SU-DHL-6 (cell line): Measurements from ENCODE around the gene RAP1GDS1.

ENCODE experiments used
- H2AFZ ChIP-seq: fragments of 200-600 bp; sonication (generic); 2 replicates; pipeline ENCODE4 v1.6.1; 2014; ENCODE audit warnings: low read depth, mild to moderate bottlenecking, moderate library complexity, mixed read lengths, antibody characterized with exemption, low read length; ENCODE audit not compliant: severe bottlenecking
- H3F3A ChIP-seq: fragments of 200-600 bp; shearing (Covaris generic); 2 replicates; pipeline ENCODE4 v1.6.0; 2016; ENCODE audit warnings: antibody characterized with exemption, mild to moderate bottlenecking; ENCODE audit not compliant: insufficient read depth
- H3K27ac ChIP-seq: fragments of 200-600 bp; sonication (generic); 2 replicates; pipeline ENCODE4 v1.5.1; 2016; ENCODE audit warnings: low read depth, mild to moderate bottlenecking, low read length, moderate library complexity, mixed read lengths
- H3K27me3 ChIP-seq: fragments of 200-600 bp; sonication (generic), shearing (Covaris generic); 2 replicates; pipeline ENCODE4 v1.6.0; 2014; ENCODE audit warnings: mild to moderate bottlenecking, low read length
- H3K36me3 ChIP-seq: fragments of 200-600 bp; sonication (generic); 2 replicates; pipeline ENCODE4 v1.6.1; 2014; ENCODE audit warnings: mild to moderate bottlenecking, low read length, mixed read lengths
- H3K4me2 ChIP-seq: fragments of 300-600, 200-600 bp; shearing (Covaris generic), sonication (generic); 2 replicates; pipeline ENCODE4 v1.6.0; 2014; ENCODE audit warnings: low read length, low read depth, mild to moderate bottlenecking; ENCODE audit not compliant: poor library complexity, severe bottlenecking
- H3K4me3 ChIP-seq: fragments of 200-600 bp; sonication (generic); 2 replicates; pipeline ENCODE4 v1.5.1; 2014; ENCODE audit warnings: antibody characterized with exemption, low read length, mild to moderate bottlenecking, mixed read lengths; ENCODE audit not compliant: insufficient read depth, poor library complexity, severe bottlenecking
- H3K79me2 ChIP-seq: fragments of 200-600 bp; sonication (generic); 2 replicates; pipeline ENCODE4 v1.6.1; 2014; ENCODE audit warnings: mild to moderate bottlenecking, low read length, moderate library complexity; ENCODE audit not compliant: insufficient read depth
- H3K9ac ChIP-seq: fragments of 200-600 bp; sonication (generic); 2 replicates; pipeline ENCODE4 v1.7.0; 2014; ENCODE audit warnings: mild to moderate bottlenecking, low read length
- H3K9me2 ChIP-seq: fragments of 200-600 bp; sonication (generic); replicated peaks from 2 replicates; pipeline ENCODE4 v1.6.1; 2014; ENCODE audit warnings: low read length; ENCODE audit not compliant: insufficient read depth
- H3K9me3 ChIP-seq: fragments of 200-600 bp; sonication (generic); 2 replicates; pipeline ENCODE4 v1.6.1; 2014; ENCODE audit warnings: low read length, mixed read lengths; ENCODE audit not compliant: insufficient read depth
- H4K20me1 ChIP-seq: fragments of 200-600 bp; sonication (generic); 2 replicates; pipeline ENCODE4 v1.6.1; 2014; ENCODE audit warnings: low read depth, mild to moderate bottlenecking, antibody characterized with exemption, low read length, moderate library complexity, mixed read lengths
- EZH2phosphoT487 ChIP-seq: fragments of 200-600 bp; sonication (generic), shearing (Covaris generic); conservative IDR thresholded peaks from 2 replicates; pipeline ENCODE4 v1.6.1; 2018; ENCODE audit warnings: mild to moderate bottlenecking, antibody characterized with exemption, low read length, moderate library complexity, mixed read lengths
- TF ChIP-seq, protein P1 (sequence below): fragments of 200-600 bp; sonication (generic); IDR thresholded peaks from one replicate; pipeline ENCODE4 v1.5.1; 2017; ENCODE audit warnings: antibody characterized with exemption, mild to moderate bottlenecking, low read length, moderate library complexity; ENCODE audit not compliant: insufficient read depth, poor library complexity, severe bottlenecking

Gene RAP1GDS1

DNA sequence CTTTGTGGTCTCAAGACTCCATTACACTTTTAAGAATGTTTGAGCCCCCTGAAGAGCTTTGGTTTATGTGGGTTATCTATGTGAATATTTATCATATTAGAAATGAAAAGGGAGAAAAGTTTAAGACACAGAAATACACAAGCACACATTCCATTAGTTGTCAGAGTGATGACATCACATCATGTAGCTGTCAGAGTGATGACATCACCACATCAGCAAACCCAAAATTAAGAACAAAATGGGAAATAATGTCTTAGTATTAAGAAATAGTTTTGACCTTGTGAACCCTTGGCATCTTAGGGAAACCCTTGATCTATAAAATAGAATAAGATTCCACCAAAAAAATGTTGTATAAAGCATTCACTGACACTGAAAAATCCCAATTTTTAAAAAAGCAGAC lies 201.3 kb downstream of the RAP1GDS1 start:
- Histone ChIP-seq H3F3A (no peaks in the 10 kb centered on the region), H3K27ac (no peak overlapping the region), H3K36me3 (no peaks in the 10 kb centered on the region), H3K4me2 (no peak overlapping the region), H3K79me2 (no peaks in the 10 kb centered on the region), H3K9me3 (no peaks in the 10 kb centered on the region), H2AFZ (no peak overlapping the region), H3K27me3 (no peaks in the 10 kb centered on the region), H4K20me1 (no peaks in the 10 kb centered on the region), H3K9me2 (no peaks in the 10 kb centered on the region), H3K9ac (no peak overlapping the region), H3K4me3 (no peak overlapping the region)
- TF ChIP-seq EZH2phosphoT487 = no peak
- TF ChIP-seq, protein P1, sequence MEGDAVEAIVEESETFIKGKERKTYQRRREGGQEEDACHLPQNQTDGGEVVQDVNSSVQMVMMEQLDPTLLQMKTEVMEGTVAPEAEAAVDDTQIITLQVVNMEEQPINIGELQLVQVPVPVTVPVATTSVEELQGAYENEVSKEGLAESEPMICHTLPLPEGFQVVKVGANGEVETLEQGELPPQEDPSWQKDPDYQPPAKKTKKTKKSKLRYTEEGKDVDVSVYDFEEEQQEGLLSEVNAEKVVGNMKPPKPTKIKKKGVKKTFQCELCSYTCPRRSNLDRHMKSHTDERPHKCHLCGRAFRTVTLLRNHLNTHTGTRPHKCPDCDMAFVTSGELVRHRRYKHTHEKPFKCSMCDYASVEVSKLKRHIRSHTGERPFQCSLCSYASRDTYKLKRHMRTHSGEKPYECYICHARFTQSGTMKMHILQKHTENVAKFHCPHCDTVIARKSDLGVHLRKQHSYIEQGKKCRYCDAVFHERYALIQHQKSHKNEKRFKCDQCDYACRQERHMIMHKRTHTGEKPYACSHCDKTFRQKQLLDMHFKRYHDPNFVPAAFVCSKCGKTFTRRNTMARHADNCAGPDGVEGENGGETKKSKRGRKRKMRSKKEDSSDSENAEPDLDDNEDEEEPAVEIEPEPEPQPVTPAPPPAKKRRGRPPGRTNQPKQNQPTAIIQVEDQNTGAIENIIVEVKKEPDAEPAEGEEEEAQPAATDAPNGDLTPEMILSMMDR = no peak

DNA sequence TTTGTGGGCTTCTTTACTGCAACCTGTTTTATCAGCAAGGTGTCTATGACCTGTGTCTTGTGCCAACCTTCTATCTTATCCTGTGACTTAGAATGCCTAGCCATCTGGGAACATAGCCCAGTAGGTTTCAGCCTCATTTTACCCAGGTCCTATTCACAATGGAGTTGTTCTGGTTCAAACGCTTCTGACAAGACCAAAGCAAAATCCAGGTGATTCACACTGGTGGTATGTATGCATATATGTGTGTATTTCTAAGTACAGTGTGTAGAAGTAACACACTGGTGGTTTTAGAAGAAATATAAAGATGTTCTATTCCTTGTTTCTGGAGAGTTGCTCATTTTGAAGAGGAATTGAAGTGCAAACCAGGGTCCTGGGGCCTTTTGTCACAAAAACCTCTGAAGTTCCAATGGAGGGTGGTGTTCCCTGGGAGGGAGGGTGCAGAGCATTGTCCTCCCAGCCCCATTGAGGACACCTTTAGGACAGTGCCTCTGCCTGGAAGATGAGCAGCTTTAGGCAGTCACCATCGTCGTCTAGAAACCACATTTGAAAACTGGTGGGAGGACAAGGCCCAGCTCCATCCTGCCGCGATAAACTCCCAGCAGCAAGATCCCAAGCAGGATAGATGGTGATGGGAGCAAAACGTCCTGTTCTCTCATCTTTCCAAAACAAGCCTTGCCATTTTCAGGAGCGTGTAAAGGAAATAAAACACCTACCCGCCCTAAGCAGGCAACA lies 205.8 kb downstream of the RAP1GDS1 start:
- Histone ChIP-seq H3K9me3 (no peaks in the 10 kb centered on the region), H3K4me3 (no peak overlapping the region), H3K36me3 (no peaks in the 10 kb centered on the region), H3F3A (no peaks in the 10 kb centered on the region), H3K9ac (no peak overlapping the region), H3K27ac (no peak overlapping the region), H2AFZ (no peak overlapping the region), H3K27me3 (no peaks in the 10 kb centered on the region), H3K9me2 (no peaks in the 10 kb centered on the region), H3K79me2 (no peaks in the 10 kb centered on the region), H3K4me2 (no peak overlapping the region), H4K20me1 (no peaks in the 10 kb centered on the region)
- no peak for TF ChIP-seq EZH2phosphoT487
- TF ChIP-seq, protein P1 = no peak

DNA sequence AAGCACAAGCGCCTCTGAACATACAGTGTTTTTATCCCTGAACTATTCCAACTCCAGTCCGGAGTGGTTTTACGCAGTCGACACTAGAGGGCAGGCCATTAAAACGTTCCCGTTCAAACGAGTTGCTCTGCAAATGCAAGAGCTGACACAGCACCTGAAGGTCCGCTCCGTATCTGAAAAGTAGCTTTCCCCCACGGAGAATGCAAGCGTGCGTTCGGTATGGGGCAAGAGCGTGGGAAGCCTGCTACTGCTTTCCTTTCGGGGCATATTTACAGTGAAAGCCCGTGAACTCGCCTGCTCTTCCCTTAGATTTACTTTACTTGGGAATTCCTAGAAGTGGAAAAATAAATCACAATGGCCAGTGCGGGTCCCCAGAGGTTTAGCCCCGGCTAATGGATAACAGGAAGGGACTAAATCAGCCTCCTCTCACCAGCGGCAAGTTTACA lies 206.5 kb downstream of the RAP1GDS1 start:
- no peaks in the 10 kb centered on the region for H3K9me2 ChIP-seq
- H3K9me3 ChIP-seq = no peaks in the 10 kb centered on the region
- H3K4me3 ChIP-seq = no peak overlapping the region
- no peaks in the 10 kb centered on the region for H4K20me1 ChIP-seq
- peak overlapping the region; percentile 34 for H3K4me2 ChIP-seq
- TF ChIP-seq, protein P1 = no peak
- TF ChIP-seq EZH2phosphoT487 = no peak
- H3K27me3 ChIP-seq = no peaks in the 10 kb centered on the region
- H3K27ac ChIP-seq = no peak overlapping the region
- H3K9ac ChIP-seq = no peak overlapping the region
- H3K36me3 ChIP-seq = no peaks in the 10 kb centered on the region
- no peak overlapping the region for H2AFZ ChIP-seq
- H3F3A ChIP-seq = no peaks in the 10 kb centered on the region
- no peaks in the 10 kb centered on the region for H3K79me2 ChIP-seq
